Activated CD4-positive, alpha-beta memory T cell treated with anti-CD3 and anti-CD28 coated beads for 36 hours (primary cell): ENCODE measurements around the gene TLR10. TPM values are rescaled to one million over a fixed set of nuclear protein-coding genes. Genes with fewer than 3 reads are reported as not detected.

Experiments
- CTCF ChIA-PET: fragments of 350-600 bp; sonication (Branson Sonifier 250); formaldehyde crosslinking; loops from one replicate; lab custom pipeline; 2021; ENCODE audit warnings: antibody characterized with exemption, inconsistent platforms; lab: Charles Lee
- POLR2A ChIA-PET: fragments of 350-600 bp; sonication (Branson Sonifier 250); formaldehyde crosslinking; loops from one replicate; lab custom pipeline; 2021; ENCODE audit warnings: antibody characterized with exemption; lab: Charles Lee
- DNase-seq: peaks from one replicate; pipeline ENCODE4 v3.0.0-alpha.2; 2020
- H3K27ac Mint-ChIP-seq: one replicate; pipeline ENCODE4 v1.8.0; 2021; ENCODE audit warnings: mixed read lengths
- H3K27me3 Mint-ChIP-seq: one replicate; pipeline ENCODE4 v1.8.0; 2021; ENCODE audit warnings: mixed read lengths
- H3K36me3 Mint-ChIP-seq: one replicate; pipeline ENCODE4 v1.8.0; 2021; ENCODE audit warnings: mixed read lengths
- H3K4me1 Mint-ChIP-seq: one replicate; pipeline ENCODE4 v1.8.0; 2021; ENCODE audit warnings: low read depth, mixed read lengths
- H3K4me3 Mint-ChIP-seq: one replicate; pipeline ENCODE4 v1.8.0; 2021; ENCODE audit warnings: mild to moderate bottlenecking, mixed read lengths
- H3K9me3 Mint-ChIP-seq: one replicate; pipeline ENCODE4 v1.8.0; 2021; ENCODE audit warnings: mixed read lengths
- intact Hi-C: fragments of 100-400 bp; cut with micrococcal nuclease; formaldehyde crosslinking; loops from one replicate; pipeline ENCODE4 v1.15.1; 2023
- total RNA-seq, 2 experiments: library from RNA; stranded (reverse); gene quantifications; one replicate each; pipeline ENCODE4 v1.2.3, GENCODE V29; 2021

Gene TLR10
- total RNA-seq, 2 experiments from 2014 or later, result 0.05 TPM; not detected in 1

DNA sequence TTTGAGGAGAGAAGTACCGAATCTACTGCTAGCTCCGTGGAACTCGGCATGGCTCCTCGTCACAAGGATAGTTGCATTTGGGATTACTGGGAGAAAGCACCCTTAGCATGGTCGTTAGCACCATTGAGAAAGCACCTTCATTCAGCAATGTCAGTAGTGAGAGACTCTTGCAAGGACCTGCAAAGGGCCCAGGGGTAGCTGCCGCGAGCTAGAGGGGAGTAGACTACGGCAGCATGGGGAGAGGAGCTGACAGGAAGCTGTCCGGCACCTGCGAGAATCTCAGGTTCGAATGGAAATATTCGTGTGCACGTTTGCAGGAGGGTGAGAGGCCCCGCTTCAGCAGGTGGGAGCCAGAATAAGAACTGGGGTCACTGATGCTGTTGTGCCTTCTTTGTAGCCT lies 20.2 kb downstream of the TLR10 start:
- peaks cover 12% of the 10 kb centered on the region for H3K9me3 Mint-ChIP-seq
- intact Hi-C loops, result no loop called here
- POLR2A ChIA-PET, result no interaction called here
- H3K36me3 Mint-ChIP-seq, result no peaks in the 10 kb centered on the region
- no peak overlapping the region for H3K4me3 Mint-ChIP-seq
- DNase-seq, result no peak
- CTCF ChIA-PET, result interaction anchor here (2.0 to 3.1 kb wide), 4 partner anchors 20 to 98 kb away, joined by 4 to 12 read pairs (median 10); partner anchors contain the start of genes TLR10 and TLR6
- no peaks in the 10 kb centered on the region for H3K27me3 Mint-ChIP-seq
- no peak overlapping the region for H3K27ac Mint-ChIP-seq
- H3K4me1 Mint-ChIP-seq, result peaks cover 7% of the 10 kb centered on the region

DNA sequence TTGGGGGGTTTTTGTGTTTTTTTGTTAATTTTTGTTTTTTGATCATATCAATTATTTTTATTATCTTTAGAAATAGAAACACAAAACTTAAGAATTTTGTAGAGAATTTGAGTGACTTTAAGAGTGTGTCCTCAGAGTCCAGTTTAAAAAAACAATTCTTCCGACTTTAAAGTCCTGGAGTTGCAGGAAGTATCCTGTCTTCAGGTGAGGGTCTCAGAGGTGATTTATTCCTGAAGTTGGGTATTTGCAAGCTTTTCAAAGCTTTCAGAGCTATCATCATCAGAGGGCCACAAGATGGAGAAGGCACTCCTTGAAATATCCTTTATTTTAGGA lies 23.0 kb downstream of the TLR10 start:
- Mint-ChIP-seq H3K4me3 (no peak overlapping the region), H3K27ac (no peak overlapping the region), H3K4me1 (peaks cover 7% of the 10 kb centered on the region), H3K9me3 (no peaks in the 10 kb centered on the region), H3K27me3 (no peaks in the 10 kb centered on the region), H3K36me3 (no peaks in the 10 kb centered on the region)
- DNase-seq, result no peak
- CTCF ChIA-PET, result interaction anchor here (0.6 to 5.9 kb wide), 52 partner anchors 10 to 1069 kb away, joined by 3 to 107 read pairs (median 4); partner anchors contain the start of genes TLR1, TLR10 and TLR6
- POLR2A ChIA-PET, result no interaction called here
- intact Hi-C loops, result loop anchor here (1.0 to 2.0 kb wide), 4 partner anchors 24 to 375 kb away; partner anchors contain the start of genes TLR1 and TLR6

GRCh38 chr4:38759113-38759789 lies 23.5 kb downstream of the TLR10 start:
- ChIA-PET POLR2A (no interaction called here), CTCF (interaction anchor here (0.6 to 5.9 kb wide), 53 partner anchors 9 to 1068 kb away, joined by 3 to 107 read pairs (median 4); partner anchors contain the start of genes TLR1, TLR10 and TLR6)
- DNase-seq, result peak; percentile 74
- no peaks in the 10 kb centered on the region for H3K36me3 Mint-ChIP-seq
- no peaks in the 10 kb centered on the region for H3K27me3 Mint-ChIP-seq
- no peaks in the 10 kb centered on the region for H3K9me3 Mint-ChIP-seq
- no peak overlapping the region for H3K4me3 Mint-ChIP-seq
- intact Hi-C loops, result loop anchor here (1.0 to 2.0 kb wide), 4 partner anchors 24 to 376 kb away; partner anchors contain the start of genes TLR1 and TLR6
- H3K27ac Mint-ChIP-seq, result no peak overlapping the region
- peaks cover 7% of the 10 kb centered on the region for H3K4me1 Mint-ChIP-seq

DNA sequence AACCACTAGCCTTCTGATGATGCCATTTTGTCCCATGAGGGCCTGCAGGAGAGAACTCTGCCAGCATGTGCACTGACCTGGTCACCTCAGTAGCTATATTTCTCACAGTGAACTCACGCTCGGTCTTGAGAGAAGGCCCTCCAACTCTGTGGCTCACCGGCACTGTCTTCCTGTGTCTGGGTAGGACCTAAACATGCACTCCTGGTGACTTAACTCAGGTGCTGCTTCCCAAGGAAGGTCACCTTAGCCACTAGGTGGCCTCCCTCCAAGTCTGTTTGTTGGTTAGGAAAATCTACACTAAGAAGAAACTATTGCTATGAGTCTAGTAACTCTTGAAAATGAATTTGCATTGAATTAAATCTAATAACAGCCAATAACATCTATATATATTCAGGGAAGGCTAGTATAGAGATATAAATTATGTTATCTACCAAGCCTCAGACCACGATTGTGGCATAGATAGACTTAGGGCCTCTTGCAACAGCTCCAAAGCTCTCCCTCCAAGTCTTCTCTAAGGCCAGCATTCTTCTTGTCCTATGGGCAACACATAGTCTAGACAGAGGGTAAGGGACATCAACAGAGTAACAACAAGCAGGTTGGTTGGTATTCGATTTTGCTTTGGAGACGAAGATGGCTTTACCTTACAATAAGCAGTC lies 24.7 kb downstream of the TLR10 start:
- intact Hi-C loops, result loop anchor here (2.0 kb wide), 1 partner anchor 377 kb away; no protein-coding TSS in a partner anchor
- Mint-ChIP-seq H3K27me3 (no peaks in the 10 kb centered on the region), H3K9me3 (no peaks in the 10 kb centered on the region), H3K36me3 (no peaks in the 10 kb centered on the region), H3K4me3 (no peak overlapping the region), H3K4me1 (peaks cover 7% of the 10 kb centered on the region), H3K27ac (no peak overlapping the region)
- ChIA-PET CTCF (interaction anchor here (0.5 to 5.9 kb wide), 17 partner anchors 12 to 583 kb away, joined by 3 to 107 read pairs (median 7); partner anchors contain the start of genes FAM114A1, TLR1, TLR10 and TLR6), POLR2A (no interaction called here)
- DNase-seq, result peak; percentile 42

DNA sequence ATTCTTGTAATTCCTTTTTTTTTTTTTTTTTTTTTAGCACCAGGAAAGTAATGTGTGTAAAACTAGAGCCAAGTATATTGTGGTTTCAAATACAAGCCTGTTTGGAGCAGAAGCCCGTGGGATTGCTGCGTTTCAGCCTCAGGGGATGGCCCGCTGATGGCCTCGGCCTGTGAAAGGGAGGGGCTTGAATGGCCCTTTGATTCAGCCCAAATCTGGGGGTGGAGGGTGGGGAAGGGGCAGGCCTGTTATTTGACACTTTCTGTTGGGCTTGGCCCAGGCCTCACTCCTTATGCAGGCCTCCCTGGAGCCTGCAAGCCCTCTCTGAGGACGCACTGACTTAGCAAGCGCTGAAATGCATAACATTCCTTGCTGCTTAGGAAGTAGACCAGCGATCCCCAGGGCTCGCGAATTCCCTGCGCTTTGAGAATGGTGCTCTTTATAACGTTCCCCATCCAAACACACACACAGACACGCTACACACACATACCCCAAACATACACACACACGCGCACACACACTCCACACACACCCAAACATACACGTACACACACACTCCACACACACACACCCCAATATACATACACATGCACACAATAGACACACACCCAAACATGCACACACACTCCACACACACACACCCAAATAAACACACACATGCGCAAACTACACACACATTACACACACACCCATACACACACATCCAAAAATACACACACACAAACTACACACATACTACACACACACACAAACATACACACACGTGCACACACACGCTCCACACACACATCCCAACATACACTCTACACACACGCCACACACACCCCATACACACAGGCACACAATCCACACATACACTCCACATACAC lies 29.6 kb downstream of the TLR10 start:
- H3K27me3 Mint-ChIP-seq, result no peaks in the 10 kb centered on the region
- CTCF ChIA-PET, result no interaction called here
- no peak for DNase-seq
- POLR2A ChIA-PET, result no interaction called here
- H3K4me3 Mint-ChIP-seq, result no peak overlapping the region
- H3K36me3 Mint-ChIP-seq, result peaks cover under 1% of the 10 kb centered on the region
- peaks cover 7% of the 10 kb centered on the region for H3K9me3 Mint-ChIP-seq
- H3K27ac Mint-ChIP-seq, result no peak overlapping the region
- intact Hi-C loops, result no loop called here
- peaks cover 7% of the 10 kb centered on the region for H3K4me1 Mint-ChIP-seq

DNA sequence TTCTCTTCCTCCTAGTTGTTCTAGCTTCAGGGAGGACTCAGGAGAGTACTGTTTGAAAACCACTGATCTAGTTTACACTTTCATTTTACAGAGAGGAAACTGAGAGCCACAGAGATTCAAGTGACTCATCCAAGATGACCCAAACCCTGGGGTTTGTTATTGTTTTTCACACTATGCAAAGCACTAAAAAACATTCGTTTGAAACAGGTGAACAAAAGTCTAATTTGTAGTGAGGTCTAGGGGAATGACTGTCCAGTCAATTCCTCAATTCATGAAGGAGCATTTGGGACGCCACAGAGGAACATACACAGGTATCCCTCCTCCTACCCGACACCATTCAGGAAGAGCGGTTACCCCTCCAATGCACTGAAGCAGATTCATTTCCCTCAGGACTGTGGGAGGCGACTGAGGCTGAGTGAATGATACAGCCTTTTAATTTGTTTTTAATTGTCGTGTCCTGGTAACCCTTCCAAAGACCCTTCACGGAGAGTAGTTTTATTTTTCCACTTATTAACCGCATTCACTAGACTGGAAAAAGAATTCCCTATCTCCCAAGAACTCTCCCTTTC lies 30.3 kb downstream of the TLR10 start:
- Mint-ChIP-seq H3K9me3 (peaks cover 12% of the 10 kb centered on the region), H3K27ac (no peak overlapping the region), H3K36me3 (peaks cover 3% of the 10 kb centered on the region), H3K27me3 (no peaks in the 10 kb centered on the region), H3K4me3 (no peak overlapping the region), H3K4me1 (peaks cover 7% of the 10 kb centered on the region)
- ChIA-PET CTCF (no interaction called here), POLR2A (no interaction called here)
- intact Hi-C loops, result no loop called here
- no peak for DNase-seq

- H3K9me3 Mint-ChIP-seq, result peaks cover 20% of the 10 kb centered on the region
- DNase-seq, result no peak
- ChIA-PET CTCF (interaction anchor here (0.6 to 1.3 kb wide), 2 partner anchors 109 to 425 kb away, joined by 4 to 5 read pairs; no protein-coding TSS in a partner anchor), POLR2A (no interaction called here)
- H3K4me1 Mint-ChIP-seq, result peaks cover 7% of the 10 kb centered on the region
- peaks cover 8% of the 10 kb centered on the region for H3K36me3 Mint-ChIP-seq
- H3K27ac Mint-ChIP-seq, result no peak overlapping the region
- no peak overlapping the region for H3K4me3 Mint-ChIP-seq
- no peaks in the 10 kb centered on the region for H3K27me3 Mint-ChIP-seq
- intact Hi-C loops, result no loop called here
Measured at GRCh38 chr4:38751341-38752010, 31.3 kb downstream of the TLR10 start.

DNA sequence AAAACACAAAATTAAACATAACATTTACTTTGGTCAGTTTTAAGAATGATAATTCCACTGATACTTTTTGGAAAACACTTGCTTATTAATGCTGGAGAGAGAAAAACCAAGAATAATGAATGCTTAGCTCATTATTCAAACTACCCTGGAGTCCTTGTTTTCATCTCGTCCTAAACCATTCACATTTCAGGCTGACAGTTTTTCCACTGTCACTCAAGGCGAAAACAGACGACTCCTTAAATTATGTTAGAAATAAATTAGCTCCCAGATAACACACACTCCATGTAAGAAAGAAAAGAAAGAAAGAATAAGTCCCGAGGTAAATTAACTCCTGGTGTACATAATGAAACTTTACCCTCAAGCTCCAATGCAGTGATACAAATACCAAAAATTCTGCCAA lies 33.5 kb downstream of the TLR10 start:
- CTCF ChIA-PET, result interaction anchor here (1.7 kb wide), 1 partner anchor 10 kb away, joined by 4 read pairs; no protein-coding TSS in a partner anchor
- POLR2A ChIA-PET, result no interaction called here
- Mint-ChIP-seq H3K9me3 (peaks cover 21% of the 10 kb centered on the region), H3K4me1 (peaks cover 7% of the 10 kb centered on the region), H3K36me3 (peaks cover 8% of the 10 kb centered on the region), H3K27me3 (no peaks in the 10 kb centered on the region), H3K4me3 (no peak overlapping the region), H3K27ac (no peak overlapping the region)
- intact Hi-C loops, result no loop called here
- no peak for DNase-seq

DNA sequence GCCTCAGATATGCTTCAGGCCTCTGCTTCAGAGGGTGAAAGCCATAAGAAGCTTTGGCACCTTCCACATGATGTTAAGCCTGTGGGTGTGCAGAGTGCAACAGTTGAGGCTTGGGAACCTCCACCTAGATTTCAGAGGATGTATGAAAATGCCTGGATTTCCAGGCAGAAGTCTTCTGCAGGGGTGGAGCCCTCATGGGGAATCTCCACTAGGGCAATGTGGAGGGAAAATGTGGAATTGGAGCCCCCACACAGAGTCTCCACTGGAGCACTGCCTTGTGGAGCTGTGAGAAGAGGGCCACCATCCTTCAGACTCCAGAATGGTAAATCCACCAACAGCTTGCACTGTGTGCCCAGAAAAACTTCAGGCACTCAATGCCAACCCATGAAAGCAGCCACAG lies 35.2 kb downstream of the TLR10 start:
- peaks cover 21% of the 10 kb centered on the region for H3K9me3 Mint-ChIP-seq
- CTCF ChIA-PET, result no interaction called here
- POLR2A ChIA-PET, result no interaction called here
- H3K36me3 Mint-ChIP-seq, result peaks cover 8% of the 10 kb centered on the region
- no peaks in the 10 kb centered on the region for H3K27me3 Mint-ChIP-seq
- no peak overlapping the region for H3K27ac Mint-ChIP-seq
- intact Hi-C loops, result no loop called here
- H3K4me1 Mint-ChIP-seq, result peaks cover 10% of the 10 kb centered on the region
- no peak for DNase-seq
- no peak overlapping the region for H3K4me3 Mint-ChIP-seq

GRCh38 chr4:38745881-38746280 lies 36.9 kb downstream of the TLR10 start:
- no peak overlapping the region for H3K4me3 Mint-ChIP-seq
- ChIA-PET CTCF (interaction anchor here (1.7 kb wide), 1 partner anchor 566 kb away, joined by 3 read pairs; no protein-coding TSS in a partner anchor), POLR2A (no interaction called here)
- no peak for DNase-seq
- intact Hi-C loops, result no loop called here
- peaks cover 21% of the 10 kb centered on the region for H3K9me3 Mint-ChIP-seq
- no peak overlapping the region for H3K27ac Mint-ChIP-seq
- peaks cover 3% of the 10 kb centered on the region for H3K4me1 Mint-ChIP-seq
- peaks cover 8% of the 10 kb centered on the region for H3K36me3 Mint-ChIP-seq
- H3K27me3 Mint-ChIP-seq, result no peaks in the 10 kb centered on the region

- Mint-ChIP-seq H3K36me3 (peaks cover 8% of the 10 kb centered on the region), H3K27me3 (no peaks in the 10 kb centered on the region), H3K4me3 (no peak overlapping the region), H3K4me1 (peaks cover 3% of the 10 kb centered on the region), H3K9me3 (peaks cover 19% of the 10 kb centered on the region), H3K27ac (no peak overlapping the region)
- ChIA-PET CTCF (interaction anchor here (1.2 to 1.5 kb wide), 4 partner anchors 13 to 151 kb away, joined by 3 to 6 read pairs (median 4); no protein-coding TSS in a partner anchor), POLR2A (interaction anchor here (0.6 kb wide), 1 partner anchor 236 kb away, joined by 3 read pairs; no protein-coding TSS in a partner anchor)
- DNase-seq, result no peak
- intact Hi-C loops, result no loop called here
Measured at GRCh38 chr4:38743866-38744265, 38.9 kb downstream of the TLR10 start.
